ENCODE data around the gene OR2A5.

DNA sequence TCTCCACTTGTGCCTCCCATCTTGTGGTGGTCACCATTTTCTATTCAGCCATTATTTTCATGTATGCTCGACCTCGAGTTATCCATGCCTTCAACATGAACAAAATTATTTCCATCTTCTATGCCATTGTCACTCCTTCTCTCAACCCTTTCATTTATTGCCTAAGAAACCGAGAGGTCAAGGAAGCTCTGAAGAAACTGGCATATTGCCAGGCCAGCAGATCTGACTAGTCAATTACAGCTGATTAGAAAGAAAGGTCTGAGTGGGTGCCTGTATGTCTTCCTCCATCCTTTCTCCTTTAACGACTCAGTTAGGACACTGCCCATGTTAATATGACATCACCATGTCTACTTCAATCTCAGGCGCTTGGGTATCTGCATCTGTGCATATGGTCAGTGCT is 44.0 kb upstream of the OR2A5 start:
- TF ChIP-seq, protein P1, sequence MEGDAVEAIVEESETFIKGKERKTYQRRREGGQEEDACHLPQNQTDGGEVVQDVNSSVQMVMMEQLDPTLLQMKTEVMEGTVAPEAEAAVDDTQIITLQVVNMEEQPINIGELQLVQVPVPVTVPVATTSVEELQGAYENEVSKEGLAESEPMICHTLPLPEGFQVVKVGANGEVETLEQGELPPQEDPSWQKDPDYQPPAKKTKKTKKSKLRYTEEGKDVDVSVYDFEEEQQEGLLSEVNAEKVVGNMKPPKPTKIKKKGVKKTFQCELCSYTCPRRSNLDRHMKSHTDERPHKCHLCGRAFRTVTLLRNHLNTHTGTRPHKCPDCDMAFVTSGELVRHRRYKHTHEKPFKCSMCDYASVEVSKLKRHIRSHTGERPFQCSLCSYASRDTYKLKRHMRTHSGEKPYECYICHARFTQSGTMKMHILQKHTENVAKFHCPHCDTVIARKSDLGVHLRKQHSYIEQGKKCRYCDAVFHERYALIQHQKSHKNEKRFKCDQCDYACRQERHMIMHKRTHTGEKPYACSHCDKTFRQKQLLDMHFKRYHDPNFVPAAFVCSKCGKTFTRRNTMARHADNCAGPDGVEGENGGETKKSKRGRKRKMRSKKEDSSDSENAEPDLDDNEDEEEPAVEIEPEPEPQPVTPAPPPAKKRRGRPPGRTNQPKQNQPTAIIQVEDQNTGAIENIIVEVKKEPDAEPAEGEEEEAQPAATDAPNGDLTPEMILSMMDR (IDR thresholded peaks at IDR 0.05), result no peak
- TF ChIP-seq EP300 (IDR thresholded peaks at IDR 0.05), result no peak
- TF ChIP-seq, protein P2, sequence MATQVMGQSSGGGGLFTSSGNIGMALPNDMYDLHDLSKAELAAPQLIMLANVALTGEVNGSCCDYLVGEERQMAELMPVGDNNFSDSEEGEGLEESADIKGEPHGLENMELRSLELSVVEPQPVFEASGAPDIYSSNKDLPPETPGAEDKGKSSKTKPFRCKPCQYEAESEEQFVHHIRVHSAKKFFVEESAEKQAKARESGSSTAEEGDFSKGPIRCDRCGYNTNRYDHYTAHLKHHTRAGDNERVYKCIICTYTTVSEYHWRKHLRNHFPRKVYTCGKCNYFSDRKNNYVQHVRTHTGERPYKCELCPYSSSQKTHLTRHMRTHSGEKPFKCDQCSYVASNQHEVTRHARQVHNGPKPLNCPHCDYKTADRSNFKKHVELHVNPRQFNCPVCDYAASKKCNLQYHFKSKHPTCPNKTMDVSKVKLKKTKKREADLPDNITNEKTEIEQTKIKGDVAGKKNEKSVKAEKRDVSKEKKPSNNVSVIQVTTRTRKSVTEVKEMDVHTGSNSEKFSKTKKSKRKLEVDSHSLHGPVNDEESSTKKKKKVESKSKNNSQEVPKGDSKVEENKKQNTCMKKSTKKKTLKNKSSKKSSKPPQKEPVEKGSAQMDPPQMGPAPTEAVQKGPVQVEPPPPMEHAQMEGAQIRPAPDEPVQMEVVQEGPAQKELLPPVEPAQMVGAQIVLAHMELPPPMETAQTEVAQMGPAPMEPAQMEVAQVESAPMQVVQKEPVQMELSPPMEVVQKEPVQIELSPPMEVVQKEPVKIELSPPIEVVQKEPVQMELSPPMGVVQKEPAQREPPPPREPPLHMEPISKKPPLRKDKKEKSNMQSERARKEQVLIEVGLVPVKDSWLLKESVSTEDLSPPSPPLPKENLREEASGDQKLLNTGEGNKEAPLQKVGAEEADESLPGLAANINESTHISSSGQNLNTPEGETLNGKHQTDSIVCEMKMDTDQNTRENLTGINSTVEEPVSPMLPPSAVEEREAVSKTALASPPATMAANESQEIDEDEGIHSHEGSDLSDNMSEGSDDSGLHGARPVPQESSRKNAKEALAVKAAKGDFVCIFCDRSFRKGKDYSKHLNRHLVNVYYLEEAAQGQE (IDR thresholded peaks at IDR 0.05), result no peak
- TF ChIP-seq MYC (IDR thresholded peaks at IDR 0.05; ENCODE audit: borderline replicate concordance, low read length), result no peak
- TF ChIP-seq POLR2A (IDR thresholded peaks at IDR 0.05; ENCODE audit: low read length), result no peak
- no peak for TF ChIP-seq NR3C1 (IDR thresholded peaks at IDR 0.05)
- no peak for TF ChIP-seq MAZ (IDR thresholded peaks at IDR 0.05; ENCODE audit: borderline replicate concordance, low read depth, low read length)
- no peak for TF ChIP-seq SREBF2 (IDR thresholded peaks at IDR 0.05)
- TF ChIP-seq JUN (IDR thresholded peaks at IDR 0.05), result no peak
- no peak for TF ChIP-seq KDM1A (IDR thresholded peaks at IDR 0.05; ENCODE audit: low read depth)

Measured in A549 (cell line).